Esophagus muscularis mucosa (tissue), 4 donors: Measurements from ENCODE around the gene REN. TPM values are rescaled to one million over a fixed set of nuclear protein-coding genes. Genes with fewer than 3 reads are reported as not detected.

Experiments used
- DNase-seq: peaks from one replicate; pipeline ENCODE4 v3.0.0-alpha.2; 2017; ENCODE audit errors: extremely low spot score
- H3K27ac ChIP-seq, 4 donors: fragments of 200-600 bp; sonication (generic); replicated peaks in 1 of 4; 1 replicate in 3 of 4; 2 replicates in 1 of 4; pipeline ENCODE4 v1.5.1; 2016 to 2019; ENCODE audit warnings: mild to moderate bottlenecking in 1 of 4
- H3K27me3 ChIP-seq, 4 donors: fragments of 200-600 bp; sonication (generic); one replicate each; pipeline versions ENCODE4 v1.5.1 to v1.6.0; 2016 to 2019
- H3K36me3 ChIP-seq, 4 donors: fragments of 200-600 bp; sonication (generic); one replicate each; pipeline ENCODE4 v1.5.1; 2016 to 2019
- H3K4me1 ChIP-seq, 4 donors: fragments of 200-600 bp; sonication (generic); one replicate each; pipeline ENCODE4 v1.5.1; 2016 to 2019
- H3K4me3 ChIP-seq, 4 donors: fragments of 200-600 bp; sonication (generic); 1 replicate in 2 of 4; 2 replicates in 2 of 4; pipeline ENCODE4 v1.5.1; 2016 to 2019; ENCODE audit warnings: mild to moderate bottlenecking in 4 of 4, moderate library complexity in 1 of 4
- H3K9me3 ChIP-seq, 4 donors: fragments of 200-600 bp; sonication (generic); 1 replicate in 3 of 4; 2 replicates in 1 of 4; pipeline ENCODE4 v1.5.1; 2016 to 2019
- CTCF ChIP-seq, 3 experiments: fragments of 200-600 bp in 2 of 3; fragments of 450-650 bp in 1 of 3; sonication (generic) in 2 of 3; IDR thresholded peaks; one replicate each; pipeline ENCODE4 v1.5.1; 2017 to 2019; ENCODE audit warnings: antibody characterized with exemption in 3 of 3, mild to moderate bottlenecking in 2 of 3, moderate library complexity in 1 of 3
- EP300 ChIP-seq: sonication (generic); formaldehyde crosslinking; IDR thresholded peaks from one replicate; pipeline ENCODE4 v1.6.1; 2017; ENCODE audit warnings: antibody characterized with exemption
- POLR2A ChIP-seq: fragments of 450-650 bp; IDR thresholded peaks from one replicate; pipeline ENCODE4 v1.6.1; 2017; ENCODE audit warnings: antibody characterized with exemption, moderate library complexity, mild to moderate bottlenecking, low read depth
- POLR2AphosphoS5 ChIP-seq, 2 donors: sonication (generic); formaldehyde crosslinking; IDR thresholded peaks; one replicate each; pipeline ENCODE4 v1.6.1; 2017; ENCODE audit warnings: antibody characterized with exemption in 2 of 2
- WGBS: methylation state at CpG from one replicate; pipeline ENCODE4 v1.1.5; 2018; 5-methylcytosine and 5-hydroxymethylcytosine counted together
- intact Hi-C: fragments of 100-400 bp; cut with DNase I; formaldehyde crosslinking; loops from one replicate; pipeline ENCODE4 v1.15.1; 2023
- total RNA-seq, 4 donors: library from RNA; depleted of rRNA; stranded (reverse); fragments of >200 nt; gene quantifications; one replicate each; pipeline versions ENCODE4 v1.1.0 to v1.2.1, GENCODE V29; 2016

The REN gene
- total RNA-seq, 4 donors from 2014 or later: not detected

DNA sequence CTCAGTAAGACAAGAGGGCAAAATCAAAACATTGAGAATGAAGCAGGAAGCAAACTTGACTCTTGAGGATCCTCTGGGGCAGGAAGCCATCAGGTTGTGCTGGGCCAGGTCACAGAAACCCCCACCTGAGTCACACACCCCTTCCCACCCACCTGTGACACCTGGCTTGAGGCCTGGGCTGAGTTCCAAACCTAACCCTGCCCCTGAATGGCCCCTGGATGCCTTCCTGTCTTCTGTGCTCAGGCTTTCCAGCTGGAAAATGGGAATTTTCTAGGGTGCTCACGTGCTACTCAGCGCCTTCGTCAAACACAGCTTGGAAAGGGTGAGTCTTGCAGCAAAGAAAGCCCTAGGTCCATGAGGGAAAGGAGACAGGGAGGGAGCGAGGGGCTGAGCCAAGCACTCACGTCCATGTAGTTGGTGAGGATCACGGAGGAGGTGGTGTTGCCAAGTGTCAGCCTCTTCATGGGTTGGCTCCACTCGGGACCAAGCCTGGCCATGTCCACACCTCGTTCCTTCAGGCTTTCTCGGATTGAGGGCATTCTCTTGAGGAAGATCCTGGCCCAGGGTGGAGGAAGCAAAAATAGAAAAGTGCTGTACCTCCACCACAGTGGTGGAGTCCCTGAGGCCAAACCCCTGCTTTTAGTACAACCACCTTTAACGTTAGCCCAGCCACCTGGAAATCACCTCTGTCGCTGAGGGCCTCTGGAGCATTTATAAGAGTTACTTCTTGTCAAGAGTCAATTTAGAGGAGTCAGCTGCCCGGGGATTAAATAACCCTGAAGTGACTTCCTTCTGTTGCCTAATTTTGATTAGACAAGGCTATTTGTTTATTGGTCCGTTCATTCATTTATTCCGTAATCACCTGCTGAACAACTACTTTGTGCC lies 4.3 kb downstream of the REN start:
- Histone ChIP-seq H3K27ac (no peak overlapping the region), H3K27me3 (peaks cover 0 to 41% (median 0%) of the 10 kb centered on the region in 4 donors), H3K9me3 (no peaks in the 10 kb centered on the region), H3K4me1 (peaks cover 0 to 3% (median 1%) of the 10 kb centered on the region in 4 donors), H3K4me3 (no peak overlapping the region), H3K36me3 (no peaks in the 10 kb centered on the region)
- TF ChIP-seq CTCF (IDR thresholded peaks at IDR 0.05): no peak
- intact Hi-C loops: loop anchor here (1.0 to 5.0 kb wide), 2 partner anchors 45 to 201 kb away; no protein-coding TSS in a partner anchor
- DNase-seq: no peak
- WGBS: 59% methylated on average over 14 of the region's 14 CpGs

- 68% methylated on average over 6 of the region's 6 CpGs for WGBS
- no peak for TF ChIP-seq POLR2A
Measured at GRCh38 chr1:204157962-204158361, 8.2 kb downstream of the REN start.

DNA sequence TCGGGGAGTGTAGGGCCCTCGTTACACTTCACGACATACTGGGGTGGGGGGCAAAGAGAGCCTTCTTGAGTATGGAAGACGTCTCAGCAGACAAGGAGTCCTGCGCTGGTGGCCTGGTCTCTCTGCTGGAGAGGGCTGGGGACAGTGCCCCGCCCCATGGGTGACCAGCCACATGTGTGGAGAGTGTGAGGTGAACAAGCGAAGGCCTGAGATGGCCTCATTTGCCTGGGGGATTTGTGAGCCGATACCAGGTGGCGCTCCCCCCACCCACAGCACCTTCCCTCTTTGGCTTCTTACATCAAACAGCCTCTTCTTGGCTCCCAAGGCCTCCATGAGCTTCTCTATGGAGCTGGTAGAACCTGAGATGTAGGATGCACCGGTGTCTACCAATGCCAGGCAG lies 10.3 kb downstream of the REN start:
- Histone ChIP-seq H3K4me3 (no peak overlapping the region), H3K27ac (no peak overlapping the region), H3K4me1 (peaks cover 7 to 20% (median 18%) of the 10 kb centered on the region in 4 donors), H3K27me3 (peaks cover 0 to 72% (median 14%) of the 10 kb centered on the region in 4 donors), H3K9me3 (no peaks in the 10 kb centered on the region), H3K36me3 (no peaks in the 10 kb centered on the region)
- DNase-seq: no peak
- no peak for TF ChIP-seq POLR2A
- TF ChIP-seq CTCF (IDR thresholded peaks at IDR 0.05): no peak
- no peak for TF ChIP-seq POLR2AphosphoS5 (IDR thresholded peaks at IDR 0.05)
- no peak for TF ChIP-seq EP300
- 95% methylated on average over 10 of the region's 10 CpGs for WGBS
- intact Hi-C loops: no loop called here

More at GRCh38 chr1:204157962-204158361, 8.2 kb downstream of the REN start:
- no peak overlapping the region for H3K4me3 ChIP-seq
- H3K27me3 ChIP-seq: peaks cover 0 to 66% (median 3%) of the 10 kb centered on the region in 4 donors
- intact Hi-C loops: no loop called here
- no peaks in the 10 kb centered on the region for H3K36me3 ChIP-seq
- peaks cover 0 to 3% (median 1%) of the 10 kb centered on the region in 4 donors for H3K4me1 ChIP-seq
- H3K9me3 ChIP-seq: no peaks in the 10 kb centered on the region
- no peak overlapping the region for H3K27ac ChIP-seq
- no peak for DNase-seq

DNA sequence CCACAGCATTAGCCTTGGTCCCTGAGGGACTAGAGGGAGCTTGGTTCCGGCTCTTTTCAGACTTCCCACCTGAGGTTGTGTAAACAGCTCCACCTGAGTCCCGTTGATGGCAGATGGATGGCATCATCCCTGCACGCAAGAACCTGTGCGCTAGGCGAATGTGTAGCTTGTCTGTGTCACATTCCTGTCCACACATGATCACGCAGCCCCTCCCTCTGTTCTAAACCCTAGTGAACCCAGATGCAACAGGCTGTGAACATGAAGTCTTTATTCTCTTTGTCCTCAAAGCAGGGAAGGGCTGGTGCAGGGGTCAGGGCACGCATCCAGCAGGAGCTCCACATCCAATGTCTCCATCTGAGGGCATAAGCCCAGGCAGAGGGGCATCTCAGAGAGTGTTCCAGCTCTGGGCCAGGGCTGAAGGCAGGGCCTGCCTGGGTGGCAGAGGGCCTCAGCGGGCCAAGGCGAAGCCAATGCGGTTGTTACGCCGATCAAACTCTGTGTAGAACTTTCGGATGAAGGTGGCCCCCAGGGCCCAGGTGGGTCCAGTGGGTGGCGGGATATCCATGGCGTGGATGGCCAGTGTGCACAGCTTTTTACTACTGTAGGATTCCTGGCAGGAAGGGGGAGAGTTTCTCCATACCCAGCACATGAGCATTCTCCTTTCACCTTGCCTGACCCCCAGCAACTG lies 11.4 kb downstream of the REN start:
- peaks cover 0 to 67% (median 15%) of the 10 kb centered on the region in 4 donors for H3K27me3 ChIP-seq
- DNase-seq: no peak
- H3K27ac ChIP-seq: no peak overlapping the region
- TF ChIP-seq EP300 (no peak), POLR2A (no peak), POLR2AphosphoS5 (IDR thresholded peaks at IDR 0.05) (no peak), CTCF (IDR thresholded peaks at IDR 0.05) (no peak)
- no peaks in the 10 kb centered on the region for H3K36me3 ChIP-seq
- H3K4me3 ChIP-seq: no peak overlapping the region
- H3K4me1 ChIP-seq: peaks cover 7 to 32% (median 27%) of the 10 kb centered on the region in 4 donors
- 90% methylated on average over 13 of the region's 15 CpGs for WGBS
- intact Hi-C loops: no loop called here
- H3K9me3 ChIP-seq: no peaks in the 10 kb centered on the region

GRCh38 chr1:204153667-204154066 lies 12.5 kb downstream of the REN start:
- H3K27me3 ChIP-seq: peaks cover 0 to 63% (median 15%) of the 10 kb centered on the region in 4 donors
- DNase-seq: no peak
- H3K9me3 ChIP-seq: no peaks in the 10 kb centered on the region
- no peak overlapping the region for H3K4me3 ChIP-seq
- no peak overlapping the region for H3K27ac ChIP-seq
- intact Hi-C loops: no loop called here
- no peak for TF ChIP-seq EP300
- no peak for TF ChIP-seq CTCF (IDR thresholded peaks at IDR 0.05)
- TF ChIP-seq POLR2A: no peak
- no peak for TF ChIP-seq POLR2AphosphoS5 (IDR thresholded peaks at IDR 0.05)
- 96% methylated on average over 5 of the region's 5 CpGs for WGBS
- H3K36me3 ChIP-seq: no peaks in the 10 kb centered on the region
- H3K4me1 ChIP-seq: peaks cover 7 to 33% (median 28%) of the 10 kb centered on the region in 4 donors
